ENCODE data around the gene SENP7. TPM values are rescaled to one million over a fixed set of nuclear protein-coding genes. Genes with fewer than 3 reads are reported as not detected.
A peak's percentile ranks its signal among the peaks of the same experiment; 100 is the strongest.

SENP7 gene
- total and polyA plus RNA-seq, 7 donors = 2.1 to 33.5 (median 20.2) TPM

DNA sequence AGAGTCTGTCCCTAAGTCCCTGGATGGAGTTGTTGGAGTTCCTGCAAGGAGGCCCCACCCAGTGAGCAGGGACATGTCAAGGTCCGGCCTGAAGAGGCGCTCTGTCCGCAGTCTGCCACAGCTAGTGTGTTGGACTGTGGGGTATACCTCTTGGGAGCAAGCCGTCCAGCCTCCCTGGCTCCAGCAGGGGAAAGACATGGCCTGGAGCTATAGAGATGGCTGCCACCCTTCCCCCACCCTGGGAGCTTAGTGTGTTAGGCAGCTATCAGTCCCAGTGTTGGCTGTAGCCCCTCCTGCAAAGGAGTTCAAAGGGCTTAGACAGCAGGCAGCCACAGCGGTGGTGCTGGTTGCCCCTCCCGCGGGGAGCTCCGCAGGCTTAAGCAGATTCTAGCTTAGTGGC is 212.9 kb downstream of the SENP7 start:
- Histone ChIP-seq H3K4me1 (peaks cover 0 to 6% (median 2%) of the 10 kb centered on the region in 4 donors), H3K27ac (no peak overlapping the region), H3K27me3 (no peaks in the 10 kb centered on the region), H3K36me3 (no peaks in the 10 kb centered on the region), H3K4me3 (no peak overlapping the region), H3K9me3 (peaks cover 0 to 2% (median 0%) of the 10 kb centered on the region in 4 donors)
- TF ChIP-seq, protein P1, sequence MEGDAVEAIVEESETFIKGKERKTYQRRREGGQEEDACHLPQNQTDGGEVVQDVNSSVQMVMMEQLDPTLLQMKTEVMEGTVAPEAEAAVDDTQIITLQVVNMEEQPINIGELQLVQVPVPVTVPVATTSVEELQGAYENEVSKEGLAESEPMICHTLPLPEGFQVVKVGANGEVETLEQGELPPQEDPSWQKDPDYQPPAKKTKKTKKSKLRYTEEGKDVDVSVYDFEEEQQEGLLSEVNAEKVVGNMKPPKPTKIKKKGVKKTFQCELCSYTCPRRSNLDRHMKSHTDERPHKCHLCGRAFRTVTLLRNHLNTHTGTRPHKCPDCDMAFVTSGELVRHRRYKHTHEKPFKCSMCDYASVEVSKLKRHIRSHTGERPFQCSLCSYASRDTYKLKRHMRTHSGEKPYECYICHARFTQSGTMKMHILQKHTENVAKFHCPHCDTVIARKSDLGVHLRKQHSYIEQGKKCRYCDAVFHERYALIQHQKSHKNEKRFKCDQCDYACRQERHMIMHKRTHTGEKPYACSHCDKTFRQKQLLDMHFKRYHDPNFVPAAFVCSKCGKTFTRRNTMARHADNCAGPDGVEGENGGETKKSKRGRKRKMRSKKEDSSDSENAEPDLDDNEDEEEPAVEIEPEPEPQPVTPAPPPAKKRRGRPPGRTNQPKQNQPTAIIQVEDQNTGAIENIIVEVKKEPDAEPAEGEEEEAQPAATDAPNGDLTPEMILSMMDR (IDR thresholded peaks at IDR 0.05) = no peak
- TF ChIP-seq POLR2AphosphoS5 (IDR thresholded peaks at IDR 0.05) = no peak
- TF ChIP-seq EP300 (IDR thresholded peaks at IDR 0.05) = no peak
- TF ChIP-seq POLR2A (IDR thresholded peaks at IDR 0.05) = no peak
- intact Hi-C loops (cut with DNase I) = no loop called here
- DNase-seq = peak; percentile 56
- whole genome bisulfite sequencing, 2 donors = 92 to 97% methylated on average over 8 of the region's 8 CpGs

DNA sequence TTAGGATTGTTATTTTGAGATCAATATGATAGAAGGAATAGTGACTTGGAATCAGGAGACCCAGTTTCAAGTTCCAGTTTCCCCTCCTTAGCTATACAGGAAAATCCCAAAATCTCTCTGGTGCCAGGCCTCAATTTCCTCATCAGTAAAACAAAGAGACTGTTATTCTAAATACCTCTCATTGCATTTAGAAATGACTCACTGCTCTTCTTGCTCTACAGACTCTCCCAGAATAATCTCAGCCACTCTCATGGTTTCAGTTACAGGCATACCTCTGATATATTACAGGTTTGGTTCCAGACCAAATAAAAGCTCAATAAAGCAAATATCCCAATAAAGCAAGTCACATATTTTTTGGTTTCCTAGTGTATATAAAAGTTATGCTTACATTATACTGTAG is 221.0 kb downstream of the SENP7 start:
- intact Hi-C loops (cut with DNase I) = no loop called here
- no peak for DNase-seq
- Histone ChIP-seq H3K36me3 (no peaks in the 10 kb centered on the region), H3K9me3 (no peaks in the 10 kb centered on the region), H3K4me3 (no peak overlapping the region), H3K27me3 (no peaks in the 10 kb centered on the region), H3K27ac (no peak overlapping the region), H3K4me1 (no peaks in the 10 kb centered on the region)
- TF ChIP-seq POLR2A (IDR thresholded peaks at IDR 0.05) (no peak), POLR2AphosphoS5 (IDR thresholded peaks at IDR 0.05) (no peak), EP300 (IDR thresholded peaks at IDR 0.05) (no peak)
- TF ChIP-seq, protein P1 (IDR thresholded peaks at IDR 0.05) = no peak

DNA sequence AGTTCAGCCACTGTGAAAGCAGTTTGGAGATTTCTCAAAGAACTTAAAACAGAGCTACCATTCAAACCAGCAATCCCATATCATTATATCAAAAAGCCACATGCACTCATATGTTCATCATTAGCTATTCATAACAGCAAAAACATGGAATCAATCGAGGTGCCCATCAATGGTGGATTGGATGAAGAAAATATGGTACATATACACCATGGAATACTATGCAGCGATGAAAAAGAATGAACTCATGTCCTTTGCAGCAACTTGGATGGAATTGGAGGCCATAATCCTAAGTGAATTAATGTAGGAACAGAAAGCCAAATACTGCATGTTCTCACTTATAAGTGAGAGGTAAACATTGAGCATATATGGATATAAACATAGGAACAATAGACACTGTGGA is 224.7 kb downstream of the SENP7 start:
- 83 to 87% methylated on average over 2 of the region's 2 CpGs for WGBS, 2 donors

DNA sequence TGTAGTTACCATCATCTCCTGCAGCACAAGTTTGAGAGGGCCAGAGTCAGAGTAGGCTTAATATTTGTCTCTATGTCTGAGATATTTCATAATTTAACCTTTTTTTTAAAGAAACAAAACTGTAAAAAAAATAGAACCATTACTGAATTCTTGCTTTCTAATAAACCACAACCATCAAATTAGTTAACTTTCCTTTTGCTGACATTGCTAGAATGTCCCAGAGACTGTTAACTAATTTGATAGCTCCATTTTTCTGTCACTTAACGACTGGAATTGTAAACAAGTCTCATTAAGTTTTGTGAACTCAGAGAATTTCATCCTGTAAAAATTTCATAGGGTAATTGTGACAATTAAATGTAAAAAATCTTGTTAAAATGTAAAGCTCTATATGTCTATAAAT is 228.3 kb downstream of the SENP7 start:
- no peak for DNase-seq
- H3K4me3 ChIP-seq = no peak overlapping the region
- H3K9me3 ChIP-seq = no peaks in the 10 kb centered on the region
- H3K36me3 ChIP-seq = no peaks in the 10 kb centered on the region
- intact Hi-C loops (cut with DNase I) = no loop called here
- H3K27me3 ChIP-seq = no peaks in the 10 kb centered on the region
- 41 to 65% methylated on average over 1 of the region's 1 CpG for WGBS, 2 donors
- TF ChIP-seq POLR2A (IDR thresholded peaks at IDR 0.05) (no peak), POLR2AphosphoS5 (IDR thresholded peaks at IDR 0.05) (no peak), EP300 (IDR thresholded peaks at IDR 0.05) (no peak)
- TF ChIP-seq, protein P1 (IDR thresholded peaks at IDR 0.05) = no peak
- H3K27ac ChIP-seq = no peak overlapping the region
- no peaks in the 10 kb centered on the region for H3K4me1 ChIP-seq

More for the DNA sequence above, 224.7 kb downstream of the SENP7 start:
- H3K4me3 ChIP-seq = no peak overlapping the region
- H3K27me3 ChIP-seq = no peaks in the 10 kb centered on the region
- no peaks in the 10 kb centered on the region for H3K36me3 ChIP-seq
- TF ChIP-seq EP300 (IDR thresholded peaks at IDR 0.05) = no peak
- no peak for TF ChIP-seq POLR2A (IDR thresholded peaks at IDR 0.05)
- TF ChIP-seq POLR2AphosphoS5 (IDR thresholded peaks at IDR 0.05) = no peak
- TF ChIP-seq, protein P1 (IDR thresholded peaks at IDR 0.05) = no peak
- no peaks in the 10 kb centered on the region for H3K4me1 ChIP-seq
- H3K9me3 ChIP-seq = no peaks in the 10 kb centered on the region
- no peak for DNase-seq
- intact Hi-C loops (cut with DNase I) = no loop called here
- H3K27ac ChIP-seq = no peak overlapping the region

DNA sequence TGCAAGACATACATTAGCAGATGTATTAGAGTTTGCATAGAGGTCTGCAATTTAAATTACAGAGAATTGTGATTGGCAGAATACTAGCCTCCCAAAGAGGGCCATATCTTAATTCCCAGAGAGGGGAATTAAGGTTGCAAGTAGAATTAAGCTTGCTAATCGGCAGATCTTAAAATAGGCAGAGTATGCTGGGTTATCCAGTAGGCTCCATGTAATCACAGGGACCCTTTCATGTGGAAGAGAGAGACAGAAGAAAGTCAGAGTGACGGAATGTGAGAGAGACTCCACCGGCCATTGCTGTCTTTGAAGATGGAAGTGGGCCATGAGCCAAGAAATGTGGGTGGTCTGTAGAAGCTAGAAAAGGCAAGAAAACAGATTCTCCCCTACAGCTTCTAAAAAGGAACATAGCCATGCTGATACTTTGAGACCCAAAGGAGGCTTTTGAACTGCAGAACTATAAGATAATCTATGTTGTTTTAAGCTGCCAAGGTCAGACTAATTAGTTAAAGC is 231.4 kb downstream of the SENP7 start:
- WGBS, 2 donors = 74 to 86% methylated on average over 3 of the region's 3 CpGs

More for the DNA sequence above, 231.4 kb downstream of the SENP7 start:
- Histone ChIP-seq H3K9me3 (no peaks in the 10 kb centered on the region), H3K27ac (no peak overlapping the region), H3K4me1 (no peaks in the 10 kb centered on the region), H3K36me3 (no peaks in the 10 kb centered on the region), H3K27me3 (no peaks in the 10 kb centered on the region), H3K4me3 (no peak overlapping the region)
- intact Hi-C loops (cut with DNase I) = no loop called here
- TF ChIP-seq POLR2AphosphoS5 (IDR thresholded peaks at IDR 0.05) (no peak), EP300 (IDR thresholded peaks at IDR 0.05) (no peak), POLR2A (IDR thresholded peaks at IDR 0.05) (no peak)
- TF ChIP-seq, protein P1 (IDR thresholded peaks at IDR 0.05) = no peak
- no peak for DNase-seq
